Stimulated activated CD8-positive, alpha-beta memory T cell treated with anti-CD3 and anti-CD28 coated beads, Interleukin-7, amount 100 ng/mL, for 1 hour (primary cell): ENCODE results near the gene P2RX4.
"Not testable (repeated sequence)": the region's sequence is repeated elsewhere in the genome, so short reads cannot be mapped to it uniquely, and the experiment has no call there.

Experiments used
- DNase-seq, 2 donors: peaks; one replicate each; pipeline ENCODE4 v3.0.0-alpha.2; 2020; ENCODE audit warnings: low read depth in 2 of 2

The P2RX4 gene

DNA sequence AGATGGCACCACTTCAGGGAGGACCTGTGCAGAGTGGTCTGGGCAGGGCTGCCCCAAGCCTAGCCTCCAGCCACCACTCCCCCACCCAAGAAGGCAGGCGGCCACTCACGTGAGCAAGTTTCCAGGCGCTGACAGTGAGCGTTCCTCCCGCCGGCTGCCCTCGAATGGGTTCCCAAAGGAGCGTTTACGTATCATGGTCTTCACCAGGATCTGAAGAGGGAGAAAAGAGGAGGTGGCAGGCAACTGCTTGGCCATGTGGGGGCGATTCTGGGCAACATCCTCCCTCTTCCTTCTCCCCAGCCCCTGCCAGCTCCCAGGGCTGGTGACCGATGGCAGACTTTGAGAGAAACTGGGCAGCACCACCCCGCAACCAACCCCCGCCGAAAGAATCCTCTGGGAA is 35.1 kb downstream of the P2RX4 start:
- DNase-seq: no peak

DNA sequence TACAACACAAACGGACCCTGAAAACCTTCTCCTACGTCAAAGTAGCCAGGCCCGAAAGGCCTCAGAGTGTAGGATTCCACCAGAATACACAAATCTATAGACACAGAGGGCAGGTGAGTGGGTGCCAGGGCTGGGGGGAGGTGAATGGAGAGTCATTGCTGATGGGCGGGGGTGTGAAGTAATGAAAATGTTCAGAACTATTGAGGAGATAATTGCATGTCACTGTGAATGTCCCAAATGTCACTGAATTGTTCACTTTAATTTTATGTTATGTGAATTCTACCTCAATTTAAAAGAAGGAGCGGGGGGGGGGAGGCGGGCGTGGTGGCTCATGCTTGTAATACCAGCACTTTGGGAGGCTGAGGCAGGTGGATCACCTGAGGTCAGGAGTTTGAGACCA is 36.0 kb downstream of the P2RX4 start:
- DNase-seq: no peak

DNA sequence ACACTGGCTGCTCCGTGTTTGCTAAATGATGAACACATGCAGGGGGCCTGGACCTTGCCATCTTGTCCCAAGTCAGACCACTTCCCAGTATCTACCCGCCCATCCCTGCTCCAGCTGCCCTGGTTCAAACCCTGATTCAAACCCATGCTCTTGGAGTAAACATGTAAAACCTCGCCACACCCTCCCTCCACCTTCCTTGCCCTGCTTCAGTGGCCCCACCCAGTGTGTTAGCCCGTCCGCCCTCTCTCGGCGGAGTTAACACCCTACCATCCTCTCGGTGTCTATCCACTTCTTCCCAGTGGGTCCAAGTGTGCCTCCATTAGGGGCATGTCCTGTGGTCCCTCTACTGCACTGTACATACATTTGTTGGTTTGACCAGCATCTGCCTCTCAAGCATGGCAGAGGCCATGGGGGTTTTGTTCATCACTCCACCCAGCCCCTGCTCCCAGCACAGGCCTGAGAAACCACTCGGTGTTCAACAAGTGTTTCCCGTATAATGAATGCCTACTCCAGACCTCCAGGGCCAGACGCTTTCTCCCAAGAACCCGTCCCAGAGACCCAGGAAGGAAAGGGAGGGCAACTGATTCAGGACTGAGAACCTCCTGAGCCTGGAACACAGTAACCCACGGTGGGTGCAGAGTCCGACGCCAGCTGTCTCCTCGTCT is 37.1 kb downstream of the P2RX4 start:
- DNase-seq: no peak

DNA sequence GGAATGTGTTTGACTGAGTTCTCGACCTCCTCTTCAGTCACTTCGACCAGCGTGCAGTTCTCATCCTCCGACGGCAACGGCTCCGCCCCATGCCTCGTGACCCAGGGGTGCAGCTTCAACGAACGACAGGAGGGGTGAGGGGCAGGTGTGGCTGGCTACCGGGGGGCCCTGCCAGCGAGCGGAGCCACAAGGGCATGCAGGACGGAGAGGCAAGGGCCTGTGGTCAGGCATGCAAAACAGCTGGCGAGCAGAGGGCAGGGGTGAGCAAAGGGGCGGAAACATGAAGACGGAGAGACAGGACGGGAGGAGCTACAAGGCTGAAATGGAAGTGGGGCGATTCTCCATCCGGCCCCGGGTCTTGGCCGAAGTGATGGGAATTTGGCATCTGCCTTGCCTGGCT is 38.7 kb downstream of the P2RX4 start:
- DNase-seq: no peak

DNA sequence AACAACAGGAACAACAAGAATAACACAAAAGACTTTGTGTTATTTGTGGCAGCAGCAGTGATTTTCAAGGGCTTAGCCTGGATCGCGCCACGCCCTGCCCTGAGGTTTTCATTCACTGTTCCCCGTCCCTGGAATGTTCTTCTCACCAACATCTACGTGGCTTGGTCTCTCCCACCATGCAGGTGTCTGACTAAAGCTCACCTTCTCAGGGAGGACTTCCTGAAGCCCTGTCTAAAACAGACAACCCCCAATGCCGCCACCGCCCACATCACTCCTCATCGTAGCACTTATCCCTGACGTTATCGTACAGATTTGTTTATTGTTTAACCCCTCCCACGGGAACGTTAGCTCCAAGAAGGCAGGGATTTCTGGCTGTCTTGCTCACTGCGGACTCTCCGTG is 40.4 kb downstream of the P2RX4 start:
- DNase-seq: no peak

DNA sequence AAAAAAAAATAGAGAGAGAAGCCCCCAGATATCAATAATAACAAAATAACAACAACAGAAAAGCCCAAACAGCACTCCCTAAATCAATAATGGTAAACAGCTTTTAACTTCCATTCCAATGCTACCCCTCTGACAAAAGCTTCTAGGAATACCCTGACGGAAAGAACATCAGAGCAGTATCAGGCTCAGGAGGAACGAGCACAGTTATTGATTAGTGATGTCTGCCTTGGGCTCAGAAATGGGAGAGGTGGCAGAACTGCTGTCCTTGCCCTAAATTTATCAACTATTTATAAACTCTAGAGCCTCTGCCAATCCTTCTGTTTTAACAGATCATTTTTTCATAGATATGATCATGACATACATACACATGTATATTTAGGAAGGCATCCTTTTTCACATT is 41.9 kb downstream of the P2RX4 start:
- DNase-seq: no peak

DNA sequence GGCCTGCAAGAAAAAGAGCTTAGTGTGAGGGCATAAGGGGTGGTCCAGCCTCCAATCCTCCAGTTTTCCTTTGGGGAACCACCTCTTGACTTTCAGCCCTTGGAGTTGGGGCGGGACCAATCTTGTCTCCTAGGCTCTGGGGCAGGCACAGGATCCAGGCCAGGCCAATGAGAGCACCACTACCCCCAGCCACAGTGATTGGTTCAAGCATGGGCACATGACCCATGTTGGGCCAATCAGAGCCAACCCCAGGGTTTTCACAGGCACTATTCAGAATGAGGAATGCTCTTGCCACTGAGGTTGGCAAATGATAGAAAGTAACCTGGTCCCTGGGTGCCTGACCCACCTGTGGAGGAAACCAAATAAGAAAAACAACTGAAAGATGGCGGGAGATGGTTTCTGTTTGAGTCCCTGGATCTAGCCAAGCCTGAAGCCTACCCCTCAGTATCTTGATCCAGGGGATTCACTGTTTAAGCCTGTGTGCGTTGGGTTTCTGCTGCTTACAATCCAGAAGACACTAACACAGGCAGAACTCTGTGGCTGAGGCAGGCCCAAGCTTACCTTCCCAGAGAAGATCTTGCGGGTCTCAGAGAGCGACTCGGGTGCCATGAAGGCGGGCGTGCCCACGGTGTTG is 42.9 kb downstream of the P2RX4 start:
- no peak for DNase-seq

DNA sequence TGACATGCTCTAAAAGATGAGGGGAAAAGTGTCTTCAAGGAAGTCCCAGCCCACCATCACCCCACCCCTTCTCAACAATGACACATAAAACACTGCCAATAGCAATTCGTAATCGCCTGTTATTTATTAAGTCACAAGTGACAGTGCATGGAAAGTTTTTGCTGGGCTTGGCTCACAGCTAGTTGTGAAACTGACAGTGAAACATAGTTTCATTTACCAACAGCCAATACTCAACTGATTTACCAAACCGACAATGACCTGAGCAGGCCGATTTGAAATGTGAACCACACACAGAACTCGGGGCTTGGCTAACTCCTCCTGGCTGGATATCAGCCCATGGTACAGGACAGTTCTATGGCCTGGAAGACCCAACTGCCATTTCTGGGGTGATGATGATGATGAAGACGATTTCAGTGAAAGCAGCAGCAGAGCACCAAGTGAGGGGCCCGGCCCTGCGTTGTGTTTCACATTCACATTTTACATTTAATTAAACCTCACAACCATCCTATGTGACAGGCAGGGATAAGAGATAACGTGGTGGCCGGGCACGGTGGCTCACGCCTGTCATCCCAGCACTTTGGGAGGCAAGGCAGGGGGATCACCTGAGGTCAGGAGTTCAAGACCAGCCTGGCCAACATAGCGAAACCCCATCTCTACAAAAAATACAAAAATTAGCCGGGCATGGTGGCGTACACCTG is 43.9 kb downstream of the P2RX4 start:
- no peak for DNase-seq

DNA sequence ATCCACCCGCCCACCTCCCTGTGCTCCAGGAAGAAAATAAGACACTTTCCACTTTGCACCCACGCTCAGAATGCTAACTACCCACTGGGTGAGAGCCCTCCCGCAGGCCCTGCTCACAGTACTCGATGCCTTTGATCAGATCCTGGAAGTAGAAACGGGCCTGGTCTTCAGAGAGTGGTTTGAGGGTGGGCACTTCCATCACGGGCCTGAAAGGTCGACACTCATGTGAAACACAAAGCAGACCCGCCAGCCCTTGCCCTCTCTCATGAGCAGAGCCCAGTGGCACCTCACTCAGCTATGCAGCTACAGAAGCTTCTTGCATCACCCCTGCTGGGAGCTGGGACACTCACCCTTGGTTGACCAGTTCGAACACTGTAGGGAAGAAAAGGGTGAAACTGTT is 45.5 kb downstream of the P2RX4 start:
- no peak for DNase-seq

DNA sequence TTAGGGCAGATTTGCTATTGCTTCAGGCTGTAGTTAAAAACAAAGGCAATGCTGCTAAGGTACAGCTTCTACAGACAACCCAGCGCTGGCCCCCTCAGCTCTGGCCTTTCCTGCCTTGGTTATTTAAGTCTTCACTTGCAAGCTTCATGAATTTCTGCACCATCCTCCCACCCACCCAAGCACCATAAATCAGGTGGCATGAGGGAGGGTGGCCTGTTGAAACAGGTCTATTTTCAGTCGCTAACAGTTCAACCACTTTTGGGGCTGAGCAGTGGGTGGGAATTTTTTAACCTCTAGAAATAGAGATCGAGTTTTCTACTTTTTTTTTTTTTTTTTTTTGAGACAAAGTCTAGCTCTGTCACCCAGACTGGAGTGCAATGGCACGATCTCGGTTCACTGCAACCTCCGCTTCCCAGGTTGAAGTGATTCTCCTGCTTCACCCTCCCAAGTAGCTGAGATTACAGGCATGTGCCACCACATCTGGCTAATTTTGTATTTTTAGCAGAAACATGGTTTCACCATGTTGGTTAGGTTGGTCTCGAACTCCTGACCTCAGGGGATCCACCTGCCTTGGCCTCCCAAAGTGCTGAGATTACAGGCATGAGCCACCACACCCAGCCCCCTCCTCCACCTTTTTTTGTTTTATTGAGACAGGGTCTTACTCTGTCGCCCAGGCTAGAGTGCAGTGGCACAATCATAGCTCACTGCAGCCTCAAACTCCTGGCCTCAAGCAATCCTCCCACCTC is 47.9 kb downstream of the P2RX4 start:
- not testable (repeated sequence) for DNase-seq

DNA sequence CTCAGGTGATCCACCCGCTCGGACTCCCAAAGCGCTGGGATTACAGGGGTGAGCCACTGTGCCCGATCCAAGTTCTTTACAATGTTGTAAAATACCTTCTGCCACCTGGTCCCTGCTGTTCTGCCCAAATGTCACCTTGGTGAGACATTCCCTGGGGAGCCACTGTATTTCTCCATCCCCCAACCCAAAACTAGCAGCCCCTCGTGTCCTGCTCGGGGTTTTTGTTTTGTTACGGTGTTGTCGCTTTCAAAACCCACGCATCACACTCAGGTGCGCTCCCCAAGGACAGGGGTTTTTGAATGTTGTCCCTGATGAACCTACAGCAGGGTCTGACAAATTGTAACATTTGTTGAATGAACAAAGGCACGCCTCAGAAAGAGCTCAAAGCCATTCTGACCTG is 49.1 kb downstream of the P2RX4 start:
- no peak for DNase-seq

DNA sequence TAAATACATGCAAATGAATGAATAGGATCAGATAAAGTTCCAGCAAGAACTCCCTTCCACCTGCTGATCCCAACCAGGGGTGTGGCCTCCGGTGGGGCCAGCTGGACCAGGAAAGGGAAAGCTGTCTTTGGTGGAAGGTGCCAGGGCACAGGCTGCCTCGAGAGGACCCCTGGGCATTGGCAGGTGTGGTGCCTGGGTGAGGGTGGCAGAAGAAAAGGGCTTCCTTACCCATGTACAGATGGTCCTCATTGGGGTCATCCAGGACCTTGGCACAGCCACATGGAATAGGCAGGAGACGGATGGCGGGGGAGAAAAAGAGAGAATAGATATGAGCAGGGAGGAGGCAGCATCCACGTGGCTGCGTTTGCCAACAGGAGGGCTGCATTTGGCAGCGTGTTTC is 50.2 kb downstream of the P2RX4 start:
- DNase-seq: no peak

DNA sequence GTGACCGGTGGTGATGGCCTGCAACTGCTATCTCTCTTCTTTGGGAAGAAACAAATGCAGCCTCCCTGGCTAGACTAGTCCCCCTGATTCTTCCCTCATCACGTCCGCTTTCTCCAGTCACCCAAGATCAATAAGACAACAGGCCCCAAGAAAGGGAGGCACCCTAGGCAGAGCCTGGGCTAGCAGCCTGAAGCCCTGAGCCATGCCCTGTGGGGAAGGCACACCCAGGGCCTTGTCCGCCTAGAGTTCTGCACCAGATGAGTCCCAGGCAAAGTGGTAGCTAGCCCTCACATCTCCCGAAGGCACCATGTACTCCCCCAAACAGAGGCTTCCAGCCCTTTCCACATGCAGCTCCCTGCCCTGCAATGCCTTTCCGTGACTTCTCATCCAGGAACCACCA is 51.5 kb downstream of the P2RX4 start:
- DNase-seq: no peak

DNA sequence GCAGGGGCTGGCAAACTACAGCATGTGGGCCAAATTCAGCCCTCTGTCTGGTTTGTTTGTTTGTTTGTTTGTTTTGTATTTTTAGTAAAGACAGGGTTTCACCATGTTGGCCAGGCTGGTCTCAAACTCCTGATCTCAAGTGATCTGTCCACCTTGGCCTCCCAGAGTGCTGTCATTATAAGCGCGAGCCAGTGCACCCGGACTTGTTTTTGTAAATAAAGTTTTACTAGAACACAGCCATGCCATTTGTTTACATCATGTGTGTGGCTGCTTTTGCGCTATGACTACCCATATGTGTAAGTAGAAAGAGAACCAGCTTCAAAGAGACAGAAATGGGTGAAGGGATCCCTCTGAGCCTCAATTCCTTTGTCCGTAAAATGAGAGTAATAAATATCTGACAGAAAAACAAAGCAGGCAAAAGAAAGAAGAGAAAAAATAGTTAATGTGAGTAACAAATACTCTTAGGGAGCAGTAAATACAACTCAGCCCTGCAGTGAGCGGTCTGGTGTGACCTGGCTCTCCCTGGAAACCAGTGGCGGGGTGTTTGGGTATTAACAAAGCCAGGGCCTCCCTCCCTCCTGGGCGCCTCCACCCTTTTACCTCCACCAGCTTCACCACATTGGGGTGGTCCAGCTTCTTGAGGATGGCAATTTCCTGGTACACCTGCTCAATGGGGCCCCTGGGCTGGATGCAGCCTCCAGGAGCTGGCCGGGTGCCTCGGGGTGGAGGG is 53.4 kb downstream of the P2RX4 start:
- DNase-seq: no peak

DNA sequence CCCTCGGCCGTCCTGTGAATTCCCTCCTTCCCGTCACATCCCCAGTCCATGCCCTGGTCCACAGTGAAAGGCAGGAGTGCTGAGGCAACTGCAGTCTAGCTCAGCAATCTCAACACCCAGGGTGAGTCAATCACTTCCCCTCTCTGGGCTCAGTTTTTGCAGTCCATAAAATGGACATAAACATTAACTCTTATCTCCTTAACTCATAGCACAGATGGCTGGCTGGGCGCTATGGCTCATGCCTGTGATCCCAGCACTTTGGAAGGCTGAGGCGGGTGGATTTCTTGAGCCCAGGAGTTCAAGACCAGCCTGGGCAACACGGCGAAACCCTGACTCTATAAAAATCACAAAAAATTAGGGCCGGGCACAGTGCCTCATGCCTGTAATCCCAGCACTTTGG is 54.2 kb downstream of the P2RX4 start:
- no peak for DNase-seq

DNA sequence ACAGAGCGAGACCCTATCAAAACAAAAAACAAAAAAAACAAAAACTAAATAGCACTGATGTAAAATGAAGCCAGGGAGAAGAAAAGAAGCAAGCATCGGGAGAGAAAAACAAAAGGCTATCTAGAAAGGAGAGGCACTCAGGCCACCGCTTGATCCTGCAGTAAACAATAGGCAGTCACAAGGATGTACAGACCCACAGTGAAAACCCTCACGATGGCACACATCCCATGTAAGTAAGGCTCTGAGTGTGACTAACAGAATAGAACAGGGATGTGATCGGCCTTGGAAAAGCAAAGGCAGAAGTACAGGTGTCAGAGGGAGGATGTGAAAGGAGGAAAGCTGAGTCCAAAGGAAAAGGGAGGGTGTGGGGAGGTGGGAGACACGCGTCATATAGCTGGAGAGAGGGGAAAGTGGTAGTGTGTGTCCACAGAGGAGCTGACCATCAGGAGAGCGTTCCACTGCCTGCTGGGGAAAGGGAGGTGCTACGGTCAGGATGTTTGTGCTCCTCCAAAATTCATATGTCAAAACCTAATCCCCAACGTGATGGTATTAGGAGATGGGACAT is 55.1 kb downstream of the P2RX4 start:
- DNase-seq: no peak

DNA sequence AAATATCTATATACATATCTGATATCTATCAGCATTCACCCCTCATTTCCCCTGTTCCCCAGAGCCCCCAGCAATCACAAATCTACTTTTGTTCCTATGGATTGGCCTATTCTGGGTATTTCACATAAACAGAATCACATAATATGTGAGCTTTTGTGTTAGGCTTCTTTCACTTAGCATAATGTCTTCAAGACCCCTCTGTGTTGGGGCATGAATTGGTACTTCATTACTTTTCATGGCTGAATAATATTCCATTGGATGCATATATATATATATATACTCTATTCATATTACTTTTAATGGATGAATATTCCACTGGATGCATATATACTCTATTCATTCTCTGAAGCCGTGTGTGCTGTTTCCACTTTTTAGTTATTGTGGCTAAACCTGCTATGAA is 57.9 kb downstream of the P2RX4 start:
- DNase-seq: no peak

DNA sequence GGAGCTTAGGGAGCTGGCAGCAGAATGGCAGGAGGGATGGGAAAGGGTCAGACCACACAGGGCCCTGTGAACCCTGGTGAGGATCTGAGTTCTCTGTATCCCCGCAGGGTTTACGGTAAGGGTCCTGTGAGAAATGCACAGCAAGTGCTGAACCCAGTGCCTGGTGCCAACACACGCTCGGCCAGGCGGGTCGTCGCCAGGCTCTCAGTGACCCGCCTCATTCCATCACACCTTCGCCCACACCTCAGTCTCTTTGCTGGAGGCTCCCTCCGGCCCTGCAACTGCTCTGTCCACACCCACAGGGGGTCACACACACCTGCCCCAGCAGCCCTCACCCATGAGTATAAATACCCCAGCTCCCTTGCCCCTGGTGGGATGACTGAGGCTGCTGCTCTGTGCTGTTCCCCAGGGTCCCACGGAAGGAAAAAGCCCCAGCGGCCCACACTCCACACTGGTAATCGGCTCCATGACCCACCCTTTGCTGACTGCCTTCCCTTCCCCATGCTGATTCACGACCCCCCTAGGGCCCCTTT is 63.5 kb downstream of the P2RX4 start:
- DNase-seq: no peak

DNA sequence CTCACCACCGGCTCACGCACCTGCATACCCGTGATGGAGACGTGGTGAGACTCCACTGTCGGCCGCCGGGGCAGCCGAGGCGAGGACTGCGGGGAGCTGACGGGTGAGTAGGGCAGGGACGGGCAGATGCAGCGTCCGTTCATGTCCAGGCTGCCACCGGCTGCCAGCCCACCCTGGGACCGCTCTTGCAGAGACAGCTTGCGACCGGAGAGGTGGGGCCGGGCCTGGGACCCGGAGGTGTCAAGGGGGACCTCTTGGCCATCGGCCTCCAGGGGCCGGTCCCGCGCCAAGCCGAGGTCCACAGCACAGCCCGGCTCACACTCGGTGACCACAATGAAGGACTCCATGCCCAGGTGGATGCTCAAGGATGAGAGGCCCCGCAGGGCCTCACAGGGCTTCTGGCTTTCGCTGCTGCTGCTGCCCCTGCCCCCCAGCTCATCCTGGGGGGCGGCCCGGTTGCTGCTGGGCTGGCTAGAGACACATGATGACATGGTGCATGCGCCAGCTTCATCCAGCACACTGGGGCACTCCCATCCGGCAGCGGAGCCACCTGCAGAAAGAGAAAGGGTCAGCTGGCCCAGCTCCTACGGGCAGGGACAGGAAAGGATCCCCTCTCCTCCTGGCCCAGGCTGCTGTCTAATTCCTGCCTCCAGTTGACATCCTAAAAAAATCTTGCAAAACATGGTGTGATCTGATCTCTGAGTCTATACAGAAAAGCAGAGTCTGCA is 64.3 kb downstream of the P2RX4 start:
- no peak for DNase-seq

DNA sequence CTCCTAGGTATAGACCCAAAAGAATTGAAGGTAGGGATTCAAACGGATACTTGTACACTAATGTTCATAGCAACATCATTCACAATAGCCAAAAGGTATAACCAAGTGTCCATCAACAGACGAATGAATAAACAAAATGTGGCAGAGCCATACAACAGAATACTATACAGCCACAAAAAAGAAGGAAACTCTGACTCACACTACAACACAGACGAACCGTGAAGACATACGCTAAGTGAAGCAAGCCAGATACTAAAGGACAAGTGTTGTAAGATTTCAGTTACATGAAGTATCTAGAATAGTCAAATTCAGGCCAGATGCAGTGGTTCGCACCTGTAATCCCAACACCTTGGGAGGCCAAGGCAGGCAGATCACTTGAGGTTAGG is 67.4 kb downstream of the P2RX4 start:
- no peak for DNase-seq
